Brain microvascular endothelial cell (primary cell): ENCODE data around the gene DPP3.
A peak's percentile ranks its signal among the peaks of the same experiment; 100 is the strongest.

Experiments
- DNase-seq: peaks from one replicate; pipeline ENCODE4 v3.0.0-alpha.2; 2020
- H3K27ac ChIP-seq: fragments of 250-450 bp; sonication (Bioruptor Pico); 2 replicates; pipeline ENCODE4 v1.5.1; 2020; ENCODE audit warnings: mild to moderate bottlenecking, moderate library complexity
- H3K27me3 ChIP-seq: fragments of 250-450 bp; sonication (Bioruptor Pico); replicated peaks from 2 replicates; pipeline ENCODE4 v1.5.1; 2020; ENCODE audit warnings: mild to moderate bottlenecking
- H3K36me3 ChIP-seq: fragments of 250-450 bp; sonication (Bioruptor Pico); replicated peaks from 2 replicates; pipeline ENCODE4 v1.5.1; 2020; ENCODE audit warnings: mild to moderate bottlenecking
- H3K4me3 ChIP-seq: 2 replicates; pipeline ENCODE4 v1.5.1; 2011; ENCODE audit warnings: low read depth, mild to moderate bottlenecking, control low read depth, low read length, moderate library complexity
- CTCF ChIP-seq: IDR thresholded peaks from 2 replicates; pipeline ENCODE4 v1.5.1; 2011; ENCODE audit warnings: low read depth, mild to moderate bottlenecking, moderate library complexity, low read length, control low read depth, inconsistent platforms; ENCODE audit errors: missing control alignments
- in situ Hi-C: cut with HindIII; loops from 2 replicates; pipeline ENCODE4 v1.10.0; 2017; ENCODE audit warnings: low sequenced_read_pairs, low pct_ligation_motif_present

DPP3 gene

GRCh38 chr11:66491315-66491935 is 11.2 kb downstream of the DPP3 start:
- peak; percentile 69 for TF ChIP-seq CTCF
- peaks cover 39% of the 10 kb centered on the region for H3K36me3 ChIP-seq
- no peak overlapping the region for H3K4me3 ChIP-seq
- H3K27me3 ChIP-seq: no peaks in the 10 kb centered on the region
- H3K27ac ChIP-seq: no peak overlapping the region
- in situ Hi-C loops: no loop called here
- DNase-seq: no peak

GRCh38 chr11:66492161-66492865 is 12.1 kb downstream of the DPP3 start:
- in situ Hi-C loops: no loop called here
- peaks cover 34% of the 10 kb centered on the region for H3K36me3 ChIP-seq
- TF ChIP-seq CTCF: no peak

GRCh38 chr11:66493130-66493529 is 12.9 kb downstream of the DPP3 start:
- TF ChIP-seq CTCF: no peak
- in situ Hi-C loops: no loop called here
- no peak overlapping the region for H3K27ac ChIP-seq
- peaks cover 30% of the 10 kb centered on the region for H3K36me3 ChIP-seq
- no peak overlapping the region for H3K4me3 ChIP-seq
- no peaks in the 10 kb centered on the region for H3K27me3 ChIP-seq
- DNase-seq: no peak

More at GRCh38 chr11:66492161-66492865, 12.1 kb downstream of the DPP3 start:
- Histone ChIP-seq H3K27me3 (no peaks in the 10 kb centered on the region), H3K27ac (no peak overlapping the region), H3K4me3 (no peak overlapping the region)
- DNase-seq: no peak

- no peak for DNase-seq
- Histone ChIP-seq H3K27ac (no peak overlapping the region), H3K27me3 (no peaks in the 10 kb centered on the region), H3K36me3 (peaks cover 34% of the 10 kb centered on the region), H3K4me3 (no peak overlapping the region)
- in situ Hi-C loops: no loop called here
- TF ChIP-seq CTCF: no peak
These were observed 14.2 kb downstream of the DPP3 start for GRCh38 chr11:66494458-66494857.

- no peak overlapping the region for H3K27ac ChIP-seq
- TF ChIP-seq CTCF: no peak
- no peak overlapping the region for H3K4me3 ChIP-seq
- H3K36me3 ChIP-seq: peaks cover 34% of the 10 kb centered on the region
- no peak for DNase-seq
- in situ Hi-C loops: no loop called here
- no peaks in the 10 kb centered on the region for H3K27me3 ChIP-seq
These were observed 14.7 kb downstream of the DPP3 start for GRCh38 chr11:66494935-66495334.

- H3K4me3 ChIP-seq: no peak overlapping the region
- no peaks in the 10 kb centered on the region for H3K27me3 ChIP-seq
- in situ Hi-C loops: no loop called here
- H3K27ac ChIP-seq: no peak overlapping the region
- peaks cover 34% of the 10 kb centered on the region for H3K36me3 ChIP-seq
- peak; percentile 41 for TF ChIP-seq CTCF
- DNase-seq: no peak
These were observed 15.2 kb downstream of the DPP3 start for GRCh38 chr11:66495401-66495854.
